Panc1 (cell line): Measurements from ENCODE around the gene ZNF195. TPM values are rescaled to one million over a fixed set of nuclear protein-coding genes. Genes with fewer than 3 reads are reported as not detected.

Experiments
- total RNA-seq: library from RNA; stranded (reverse); gene quantifications from one replicate; pipeline ENCODE4 v1.2.1, GENCODE V29; 2021; ENCODE audit not compliant: unreplicated experiment

ZNF195 gene
- total RNA-seq, 1 experiment from 2014 or later: 79.0 TPM

Other genes starting within 250 kb of the ZNF195 start
- 20.2 TPM for gene OSBPL5, start 213.8 kb downstream of the ZNF195 start, total RNA-seq
- gene MRGPRG, start 160.3 kb downstream of the ZNF195 start, total RNA-seq: not detected
- 0.13 TPM for gene MRGPRE, start 146.7 kb downstream of the ZNF195 start, total RNA-seq